ENCODE results near the gene ECHDC3. TPM values are rescaled to one million over a fixed set of nuclear protein-coding genes. Genes with fewer than 3 reads are reported as not detected.

Gene ECHDC3
- total and polyA plus RNA-seq, 2 of the 8 experiments (the other 6 are each of a cell fraction or from before 2014, with no cell fraction given), result 15.6 to 19.9 TPM

- Histone ChIP-seq H3K9ac (replicated peaks in 1 of 4; ENCODE audit: extremely low read depth in 1 of 4, low read depth in 3 of 4, low read length in 3 of 4) (no peak overlapping the region), H3K4me1 (replicated peaks in 1 of 4; ENCODE audit: control insufficient read depth in 3 of 4, insufficient read depth in 4 of 4, low read length in 3 of 4) (no peaks in the 10 kb centered on the region; a peak in 1 of 7 replicates), H3K36me3 (ENCODE audit: control insufficient read depth in 2 of 4, insufficient read depth in 4 of 4, low read length in 3 of 4) (no peaks in the 10 kb centered on the region; a peak in 1 of 8 replicates), H4K8ac (ENCODE audit: extremely low read depth, insufficient read depth, low read length) (no peak overlapping the region), H3K79me1 (ENCODE audit: low read depth, low read length) (no peaks in the 10 kb centered on the region), H3K4me3 (ENCODE audit: extremely low read depth in 1 of 4, insufficient read depth in 2 of 4, low read depth in 3 of 4, low read length in 4 of 4) (no peak overlapping the region), H3K27me3 (replicated peaks in 1 of 4; ENCODE audit: control insufficient read depth in 3 of 4, extremely low read depth in 1 of 4, insufficient read depth in 3 of 4, low read length in 3 of 4) (no peaks in the 10 kb centered on the region), H3K4ac (replicated peaks; ENCODE audit: insufficient read length, low read depth, low read length) (no peak overlapping the region), H3K14ac (ENCODE audit: insufficient read length) (no peak overlapping the region), H3K9me3 (ENCODE audit: insufficient read depth in 2 of 2, low read depth in 1 of 2, low read length in 1 of 2) (no peaks in the 10 kb centered on the region), H3K79me2 (ENCODE audit: control insufficient read depth in 1 of 2, insufficient read depth in 2 of 2, low read length in 2 of 2) (no peaks in the 10 kb centered on the region), H3K23me2 (ENCODE audit: low read depth, low read length) (no peaks in the 10 kb centered on the region), H4K91ac (replicated peaks; ENCODE audit: insufficient read length, low read length) (no peak overlapping the region), H3K4me2 (ENCODE audit: insufficient read depth in 1 of 2, low read depth in 2 of 2, low read length in 2 of 2) (no peak overlapping the region), H3K18ac (ENCODE audit: extremely low read depth, low read length) (no peak overlapping the region), H3K23ac (ENCODE audit: insufficient read length) (no peak overlapping the region), H2AK5ac (ENCODE audit: low read depth, low read length) (no peak overlapping the region), H2BK12ac (ENCODE audit: low read depth, low read length) (no peak overlapping the region), H4K20me1 (replicated peaks in 1 of 2; ENCODE audit: control insufficient read depth in 1 of 2, insufficient read depth in 2 of 2, low read length in 2 of 2) (no peaks in the 10 kb centered on the region), H3K27ac (ENCODE audit: low read depth, low read length) (no peak overlapping the region), H2BK5ac (ENCODE audit: low read depth, low read length) (no peak overlapping the region), H4K5ac (ENCODE audit: insufficient read length, low read depth, low read length) (no peak overlapping the region), H2AFZ (ENCODE audit: low read length) (no peak overlapping the region), H3K56ac (replicated peaks; ENCODE audit: insufficient read length, low read depth, low read length) (no peak overlapping the region), H2BK20ac (ENCODE audit: low read length) (no peak overlapping the region), H2BK15ac (ENCODE audit: low read length) (no peak overlapping the region), H2BK120ac (replicated peaks; ENCODE audit: low read depth, low read length) (no peak overlapping the region)
- WGBS, 2 experiments (ENCODE audit: extremely low coverage in 1 of 2, insufficient coverage in 1 of 2, insufficient read length in 1 of 2, insufficient replicate concordance in 2 of 2, low coverage in 1 of 2, low lambda C conversion rate in 2 of 2, missing lambda C conversion rate in 1 of 2), result 88% methylated on average over 8 of the region's 8 CpGs; no CpG with 5 or more reads in 1 of the 2 experiments
- ChIA-PET POLR2A (ENCODE audit: partially characterized antibody) (no interaction called here), CTCF (ENCODE audit: partially characterized antibody) (interaction anchor here (0.7 to 9.2 kb wide), 12 partner anchors 9 to 263 kb away, joined by 3 to 80 read pairs (median 5); no protein-coding TSS in a partner anchor)
- no peak for FAIRE-seq
- DNase-seq (ENCODE audit: low read depth in 1 of 2, low spot score in 2 of 2), result no peak
- TF ChIP-seq MAFK (IDR thresholded peaks at IDR 0.05; ENCODE audit: low read depth, low read length) (no peak), TEAD4 (IDR thresholded peaks at IDR 0.05; ENCODE audit: low read depth, low read length) (no peak), RXRA (IDR thresholded peaks at IDR 0.05; ENCODE audit: insufficient read depth, low read depth, low read length) (no peak), KDM1A (IDR thresholded peaks at IDR 0.05; ENCODE audit: borderline replicate concordance, low read length) (no peak), JUND (IDR thresholded peaks at IDR 0.05; ENCODE audit: low read length) (no peak), EP300 (IDR thresholded peaks at IDR 0.05; ENCODE audit: borderline replicate concordance in 1 of 2, low read depth in 2 of 2, low read length in 2 of 2) (no peak), CEBPB (IDR thresholded peaks at IDR 0.05; ENCODE audit: low read depth, low read length) (no peak), KDM4A (IDR thresholded peaks at IDR 0.05; ENCODE audit: low read depth, low read length, severe bottlenecking) (no peak), FOSL1 (IDR thresholded peaks at IDR 0.05; ENCODE audit: insufficient read depth, low read depth, low read length) (no peak), RBBP5 (IDR thresholded peaks at IDR 0.05; ENCODE audit: borderline replicate concordance, low read depth, low read length) (no peak), POU5F1 (IDR thresholded peaks at IDR 0.05; ENCODE audit: low read depth, low read length) (no peak), RNF2 (IDR thresholded peaks at IDR 0.05; ENCODE audit: borderline replicate concordance, low read depth, low read length, missing control alignments, poor library complexity, severe bottlenecking) (no peak), NANOG (IDR thresholded peaks at IDR 0.05; ENCODE audit: insufficient read depth, low read depth, low read length, poor library complexity, severe bottlenecking) (no peak), CREB1 (IDR thresholded peaks at IDR 0.05) (no peak), SP2 (IDR thresholded peaks at IDR 0.05; ENCODE audit: low read length) (no peak)
These were observed 17.2 kb downstream of the ECHDC3 start for GRCh38 chr10:11759347-11759746.

Measured in H1 (cell line).